IMR-90 (cell line): ENCODE measurements around the gene TENM3.

Source experiments
- BHLHE40 ChIP-seq: fragments of 150-350 bp; IDR thresholded peaks from 2 replicates; pipeline ENCODE4 v1.6.1; 2016; ENCODE audit warnings: mild to moderate bottlenecking, low read depth, low read length
- CEBPB ChIP-seq: IDR thresholded peaks from 2 replicates; pipeline ENCODE4 v1.6.1; 2012; ENCODE audit warnings: low read depth, low read length, improper control_type of control experiment
- FOS ChIP-seq: fragments of 150-350 bp; IDR thresholded peaks from 2 replicates; pipeline ENCODE4 v1.6.1; 2016; ENCODE audit warnings: low read depth, low read length
- MAFK ChIP-seq: IDR thresholded peaks from 2 replicates; pipeline ENCODE4 v1.6.1; 2012; ENCODE audit warnings: low read depth, low read length, improper control_type of control experiment
- MXI1 ChIP-seq: IDR thresholded peaks from 2 replicates; pipeline ENCODE4 v1.6.1; 2012; ENCODE audit warnings: low read depth, mild to moderate bottlenecking, low read length, moderate library complexity, borderline replicate concordance
- NFE2L2 ChIP-seq: fragments of 150-350 bp; IDR thresholded peaks from 2 replicates; pipeline ENCODE4 v1.6.1; 2016; ENCODE audit warnings: low read depth, mild to moderate bottlenecking, low read length
- POLR2A ChIP-seq: IDR thresholded peaks from 2 replicates; pipeline ENCODE4 v1.6.1; 2012; ENCODE audit warnings: mild to moderate bottlenecking, low read depth, low read length
- RAD21 ChIP-seq: IDR thresholded peaks from 2 replicates; pipeline ENCODE4 v1.6.1; 2012; ENCODE audit warnings: low read length, improper control_type of control experiment
- RCOR1 ChIP-seq: IDR thresholded peaks from 2 replicates; pipeline ENCODE4 v1.6.1; 2012; ENCODE audit warnings: mild to moderate bottlenecking, low read length, improper control_type of control experiment; ENCODE audit not compliant: insufficient replicate concordance
- RFX5 ChIP-seq: IDR thresholded peaks from 2 replicates; pipeline ENCODE4 v1.8.0; 2012; ENCODE audit warnings: low read depth, mild to moderate bottlenecking, low read length, moderate library complexity
- SMC3 ChIP-seq: fragments of 150-350 bp; IDR thresholded peaks from 2 replicates; pipeline ENCODE4 v1.6.1; 2016; ENCODE audit warnings: low read depth, mild to moderate bottlenecking, antibody characterized with exemption, low read length, moderate library complexity
- TF ChIP-seq, protein P1 (sequence below): conservative IDR thresholded peaks from 2 replicates; pipeline ENCODE4 v1.5.1; 2012; ENCODE audit warnings: mild to moderate bottlenecking, low read depth, low read length, improper control_type of control experiment
- TF ChIP-seq, protein P2 (sequence below): fragments of 150-350 bp; IDR thresholded peaks from 2 replicates; pipeline ENCODE4 v1.6.1; 2016; ENCODE audit warnings: low read depth, mild to moderate bottlenecking, low read length, moderate library complexity, borderline replicate concordance
- TF ChIP-seq, protein P3 (sequence below): fragments of 150-350 bp; IDR thresholded peaks from 2 replicates; pipeline ENCODE4 v1.6.1; 2017; ENCODE audit warnings: mild to moderate bottlenecking, antibody characterized with exemption, low read length, low read depth

DNA sequence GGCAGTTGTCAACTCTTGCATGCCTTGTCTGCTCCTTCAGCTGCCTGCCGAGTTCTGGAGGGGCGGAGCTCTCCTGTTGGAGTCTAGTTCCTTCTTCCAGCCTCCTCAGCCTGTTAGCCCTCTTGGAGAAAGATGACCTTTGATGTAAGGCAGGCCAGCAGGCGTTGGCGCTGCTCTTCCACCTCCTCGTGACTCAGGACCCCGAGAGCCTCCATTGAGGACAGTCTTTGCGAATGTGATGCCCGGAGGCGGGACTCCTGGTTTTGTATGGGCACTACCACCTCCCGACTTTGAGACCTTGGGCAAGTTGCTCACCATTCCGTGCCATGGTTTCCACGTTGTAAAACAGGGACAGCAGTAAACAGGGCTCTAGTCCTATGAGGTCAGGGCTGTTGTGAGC, 108.3 kb downstream of the TENM3 start:
- TF ChIP-seq, protein P1, sequence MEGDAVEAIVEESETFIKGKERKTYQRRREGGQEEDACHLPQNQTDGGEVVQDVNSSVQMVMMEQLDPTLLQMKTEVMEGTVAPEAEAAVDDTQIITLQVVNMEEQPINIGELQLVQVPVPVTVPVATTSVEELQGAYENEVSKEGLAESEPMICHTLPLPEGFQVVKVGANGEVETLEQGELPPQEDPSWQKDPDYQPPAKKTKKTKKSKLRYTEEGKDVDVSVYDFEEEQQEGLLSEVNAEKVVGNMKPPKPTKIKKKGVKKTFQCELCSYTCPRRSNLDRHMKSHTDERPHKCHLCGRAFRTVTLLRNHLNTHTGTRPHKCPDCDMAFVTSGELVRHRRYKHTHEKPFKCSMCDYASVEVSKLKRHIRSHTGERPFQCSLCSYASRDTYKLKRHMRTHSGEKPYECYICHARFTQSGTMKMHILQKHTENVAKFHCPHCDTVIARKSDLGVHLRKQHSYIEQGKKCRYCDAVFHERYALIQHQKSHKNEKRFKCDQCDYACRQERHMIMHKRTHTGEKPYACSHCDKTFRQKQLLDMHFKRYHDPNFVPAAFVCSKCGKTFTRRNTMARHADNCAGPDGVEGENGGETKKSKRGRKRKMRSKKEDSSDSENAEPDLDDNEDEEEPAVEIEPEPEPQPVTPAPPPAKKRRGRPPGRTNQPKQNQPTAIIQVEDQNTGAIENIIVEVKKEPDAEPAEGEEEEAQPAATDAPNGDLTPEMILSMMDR = no peak
- TF ChIP-seq BHLHE40 = no peak
- TF ChIP-seq, protein P2, sequence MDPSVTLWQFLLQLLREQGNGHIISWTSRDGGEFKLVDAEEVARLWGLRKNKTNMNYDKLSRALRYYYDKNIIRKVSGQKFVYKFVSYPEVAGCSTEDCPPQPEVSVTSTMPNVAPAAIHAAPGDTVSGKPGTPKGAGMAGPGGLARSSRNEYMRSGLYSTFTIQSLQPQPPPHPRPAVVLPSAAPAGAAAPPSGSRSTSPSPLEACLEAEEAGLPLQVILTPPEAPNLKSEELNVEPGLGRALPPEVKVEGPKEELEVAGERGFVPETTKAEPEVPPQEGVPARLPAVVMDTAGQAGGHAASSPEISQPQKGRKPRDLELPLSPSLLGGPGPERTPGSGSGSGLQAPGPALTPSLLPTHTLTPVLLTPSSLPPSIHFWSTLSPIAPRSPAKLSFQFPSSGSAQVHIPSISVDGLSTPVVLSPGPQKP = no peak
- TF ChIP-seq POLR2A = no peak
- TF ChIP-seq, protein P3, sequence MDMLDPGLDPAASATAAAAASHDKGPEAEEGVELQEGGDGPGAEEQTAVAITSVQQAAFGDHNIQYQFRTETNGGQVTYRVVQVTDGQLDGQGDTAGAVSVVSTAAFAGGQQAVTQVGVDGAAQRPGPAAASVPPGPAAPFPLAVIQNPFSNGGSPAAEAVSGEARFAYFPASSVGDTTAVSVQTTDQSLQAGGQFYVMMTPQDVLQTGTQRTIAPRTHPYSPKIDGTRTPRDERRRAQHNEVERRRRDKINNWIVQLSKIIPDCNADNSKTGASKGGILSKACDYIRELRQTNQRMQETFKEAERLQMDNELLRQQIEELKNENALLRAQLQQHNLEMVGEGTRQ = no peak
- no peak for TF ChIP-seq MXI1
- TF ChIP-seq CEBPB = no peak
- no peak for TF ChIP-seq NFE2L2
- no peak for TF ChIP-seq FOS
- no peak for TF ChIP-seq RFX5
- TF ChIP-seq RAD21 = no peak
- no peak for TF ChIP-seq SMC3
- no peak for TF ChIP-seq RCOR1
- TF ChIP-seq MAFK = no peak
